Stomach (tissue), 4 donors: Measurements from ENCODE around the gene DNAH3.

Source experiments
- CTCF ChIP-seq, 7 experiments: fragments of 450-650 bp in 4 of 7; fragments of 200-600 bp in 3 of 7; sonication (generic) in 3 of 7; IDR thresholded peaks; one replicate each; pipeline ENCODE4 v1.5.1; 2016 to 2019; ENCODE audit warnings: antibody characterized with exemption in 7 of 7, control low read depth in 2 of 7, mild to moderate bottlenecking in 1 of 7
- EP300 ChIP-seq: sonication (generic); formaldehyde crosslinking; IDR thresholded peaks from one replicate; pipeline ENCODE4 v1.6.1; 2017; ENCODE audit warnings: antibody characterized with exemption
- POLR2A ChIP-seq, 4 donors: fragments of 450-650 bp; IDR thresholded peaks; one replicate each; pipeline ENCODE4 v1.6.1; 2016; ENCODE audit warnings: antibody characterized with exemption in 4 of 4, control low read depth in 2 of 4, mild to moderate bottlenecking in 1 of 4, moderate library complexity in 1 of 4
- POLR2AphosphoS5 ChIP-seq, 3 donors: sonication (generic); formaldehyde crosslinking; IDR thresholded peaks; one replicate each; pipeline ENCODE4 v1.6.1; 2016; ENCODE audit warnings: antibody characterized with exemption in 3 of 3

- TF ChIP-seq EP300 (no peak), CTCF (IDR thresholded peaks at IDR 0.05) (no peak), POLR2A (IDR thresholded peaks at IDR 0.05) (no peak), POLR2AphosphoS5 (IDR thresholded peaks at IDR 0.05) (no peak)
Measured at GRCh38 chr16:20903899-20904506, 246.6 kb downstream of the DNAH3 start.
